NCI-H2107 (cell line): ENCODE data around the gene ADARB2.
"Not testable (repeated sequence)": the region's sequence is repeated elsewhere in the genome, so short reads cannot be mapped to it uniquely, and the experiment has no call there.

Experiments used
- DNase-seq: peaks from one replicate; lab custom pipeline; 2025; lab: John Stamatoyannopoulos, UW

ADARB2 gene

GRCh38 chr10:1169981-1170866 lies 567.1 kb downstream of the ADARB2 start:
- DNase-seq, result no peak

DNA sequence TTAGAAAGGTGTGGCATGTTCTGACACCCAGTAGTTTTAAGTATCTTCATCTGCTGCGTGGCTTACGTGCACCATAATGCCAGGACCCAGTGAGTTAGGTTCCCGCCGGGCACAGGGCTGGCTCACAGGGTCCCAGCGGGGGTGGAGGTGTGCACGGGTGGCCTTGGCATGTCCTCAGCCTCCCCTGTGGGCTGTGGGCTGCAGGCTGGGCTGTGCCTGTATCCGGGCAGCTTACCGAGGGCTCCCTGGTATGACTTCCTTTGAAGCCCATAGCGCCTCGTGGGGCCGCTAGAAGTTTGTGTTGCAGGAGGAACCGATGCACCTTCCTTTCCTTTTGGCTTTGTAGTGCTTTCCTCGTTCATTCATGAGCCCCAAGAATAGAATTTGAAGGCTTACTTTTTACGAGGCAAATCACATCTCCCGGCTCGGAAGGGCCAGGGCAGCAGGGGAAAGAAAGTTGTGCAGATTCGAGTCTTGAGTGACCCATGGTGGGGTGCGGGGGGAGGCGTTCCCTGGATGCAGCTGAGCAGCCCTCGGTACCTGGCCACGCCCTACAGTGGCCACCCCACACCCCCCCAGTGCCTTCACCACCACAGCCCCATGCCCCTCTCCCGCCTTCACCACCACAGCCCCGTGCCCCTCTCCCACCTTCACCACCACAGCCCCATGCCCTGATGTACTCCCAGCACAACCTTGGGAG lies 568.0 kb downstream of the ADARB2 start:
- no peak for DNase-seq

GRCh38 chr10:1168763-1169162 lies 568.6 kb downstream of the ADARB2 start:
- DNase-seq, result no peak

DNA sequence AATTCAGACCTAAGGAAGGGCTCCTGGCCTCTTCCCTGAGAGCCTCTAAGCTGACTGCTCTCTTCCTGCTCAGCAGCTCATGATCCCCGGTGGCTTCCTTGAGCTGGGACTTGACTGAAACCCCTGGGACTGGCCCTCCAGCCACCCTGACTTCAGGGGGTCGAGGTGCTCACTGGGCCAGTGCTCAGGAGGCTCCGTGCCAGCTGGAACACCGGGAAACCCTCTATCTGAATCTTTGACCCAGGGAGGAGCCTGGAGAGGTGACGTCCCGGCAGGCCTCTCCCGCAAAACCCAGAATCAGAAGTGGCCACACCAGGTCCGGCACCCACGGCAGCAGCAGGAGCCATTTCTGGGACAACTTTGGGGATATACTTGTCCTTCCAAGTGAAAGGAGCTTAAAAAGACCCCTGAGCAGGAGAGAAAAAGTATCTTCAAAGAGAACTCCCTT lies 570.5 kb downstream of the ADARB2 start:
- no peak for DNase-seq

DNA sequence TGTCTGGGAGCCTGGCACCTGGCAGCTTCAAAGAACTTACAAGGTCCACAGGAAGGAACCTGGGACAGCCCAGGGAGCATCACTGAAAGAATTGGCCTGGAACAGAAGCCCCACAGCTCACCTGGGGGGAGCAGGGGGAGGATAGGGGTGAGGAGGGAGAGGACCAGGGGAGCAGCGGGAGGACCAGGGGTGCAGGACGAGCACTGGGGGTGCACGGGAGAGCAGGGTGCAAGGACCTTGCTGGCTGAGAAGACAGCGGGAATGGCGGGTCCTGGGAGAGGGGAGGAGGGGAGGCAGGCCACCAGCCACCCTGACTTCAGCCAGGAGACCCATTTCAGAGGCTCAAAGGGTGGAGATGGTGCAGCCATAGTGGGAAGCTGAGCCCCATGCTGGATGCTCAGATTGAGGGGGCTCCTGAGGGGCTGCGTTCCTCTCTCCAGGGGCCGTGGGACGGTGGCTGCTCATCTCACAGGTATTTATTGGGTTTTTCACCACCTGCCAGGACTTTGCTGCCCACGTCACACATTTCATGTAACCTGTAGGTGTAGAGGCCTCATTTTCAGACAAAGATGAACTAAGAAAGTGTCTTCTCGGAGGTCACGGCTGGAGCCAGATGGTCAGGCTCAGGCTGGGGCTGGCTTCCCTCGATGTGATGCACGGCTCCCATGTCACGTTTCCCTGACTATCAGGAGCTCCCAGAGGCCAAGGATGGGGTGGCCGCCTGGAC lies 571.1 kb downstream of the ADARB2 start:
- no peak for DNase-seq

DNA sequence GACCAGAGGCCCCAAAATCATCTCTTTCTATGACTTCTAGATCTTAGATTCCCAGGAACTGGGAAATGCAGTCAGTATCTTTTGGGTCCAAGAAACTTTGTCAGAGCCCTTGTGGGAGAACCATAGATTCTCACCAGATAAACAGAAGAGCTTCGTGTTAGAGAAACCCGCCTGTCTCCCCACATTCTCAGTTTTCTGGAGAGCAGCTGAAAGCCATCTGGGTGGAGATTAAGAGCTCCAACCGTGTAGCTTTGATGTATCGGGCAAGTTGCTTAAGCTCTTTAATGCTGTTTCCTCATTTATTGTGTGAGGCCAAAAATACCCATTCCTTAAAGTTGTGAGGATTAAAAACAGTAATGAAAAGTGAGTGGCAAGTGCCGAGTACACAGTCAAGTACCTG lies 573.5 kb downstream of the ADARB2 start:
- DNase-seq, result no peak

DNA sequence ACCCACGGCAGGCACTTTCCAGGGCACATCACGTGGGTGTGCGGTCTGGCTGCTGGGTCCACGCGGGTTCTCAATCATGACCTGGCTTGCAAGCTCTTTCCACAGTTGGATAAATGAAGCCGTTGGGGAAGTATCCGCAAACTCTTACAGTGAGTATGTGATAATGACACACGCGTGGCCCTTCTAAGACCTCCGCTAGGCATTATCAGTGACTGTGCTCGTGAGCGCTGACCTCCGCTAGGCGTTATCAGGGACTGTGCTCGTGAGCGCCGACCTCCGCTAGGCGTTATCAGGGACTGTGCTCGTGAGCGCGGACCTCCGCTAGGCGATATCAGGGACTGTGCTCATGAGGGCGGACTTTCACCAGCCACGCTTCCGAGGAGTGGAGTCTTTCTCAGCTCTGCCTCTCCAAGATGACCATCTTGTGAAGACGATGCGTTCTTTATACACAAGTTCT lies 574.1 kb downstream of the ADARB2 start:
- no peak for DNase-seq

GRCh38 chr10:1162481-1163203 lies 574.7 kb downstream of the ADARB2 start:
- DNase-seq, result no peak

- not testable (repeated sequence) for DNase-seq
Measured at GRCh38 chr10:1161315-1161673, 576.0 kb downstream of the ADARB2 start.

- DNase-seq, result no peak
Measured at GRCh38 chr10:1160561-1161314, 576.6 kb downstream of the ADARB2 start.

DNA sequence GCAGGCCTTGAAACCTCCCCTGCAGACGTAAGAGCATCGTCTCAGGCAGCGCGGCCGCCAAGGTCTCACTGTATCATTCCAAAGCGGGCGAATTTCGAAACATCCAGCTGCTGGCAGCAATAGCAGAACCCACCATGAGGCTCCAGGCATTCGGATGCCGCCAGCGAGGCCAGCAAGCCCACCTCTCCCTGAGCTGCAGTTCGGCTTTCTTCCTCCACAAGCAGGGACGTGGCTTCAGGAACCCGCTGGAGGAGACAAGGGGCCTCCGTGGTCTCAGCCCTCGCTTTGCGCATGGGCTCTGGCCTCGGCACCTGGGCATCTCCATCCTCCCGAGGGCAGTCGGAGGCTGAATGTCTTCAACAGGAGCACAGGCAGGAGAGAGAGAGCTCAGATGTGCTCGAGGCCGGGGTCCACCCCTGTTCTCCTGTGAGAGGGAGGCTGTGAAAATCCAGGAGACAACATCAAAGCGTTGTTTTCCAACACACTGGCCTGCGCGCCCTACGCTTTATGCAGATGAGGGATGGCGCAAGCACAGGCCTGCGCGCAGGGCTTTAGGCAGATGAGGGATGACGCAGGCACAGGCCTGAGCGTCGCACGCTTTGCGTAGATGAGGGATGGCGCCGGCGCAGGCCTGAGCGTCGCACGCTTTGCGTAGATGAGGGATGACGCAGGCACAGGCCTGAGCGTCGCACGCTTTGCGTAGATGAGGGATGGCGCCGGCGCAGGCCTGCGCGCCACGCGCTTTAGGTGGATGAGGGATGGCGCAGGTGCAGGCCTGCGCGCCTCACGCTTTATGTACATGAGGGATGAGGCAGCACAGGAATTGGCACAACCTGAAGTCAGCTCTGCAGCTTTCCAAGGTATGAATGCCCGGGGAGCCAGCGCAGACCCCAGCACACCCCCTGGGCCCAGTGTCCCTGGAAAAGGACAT lies 577.9 kb downstream of the ADARB2 start:
- no peak for DNase-seq

GRCh38 chr10:1158536-1158935 lies 578.8 kb downstream of the ADARB2 start:
- not testable (repeated sequence) for DNase-seq

- DNase-seq, result no peak
Measured at GRCh38 chr10:1158066-1158465, 579.3 kb downstream of the ADARB2 start.

DNA sequence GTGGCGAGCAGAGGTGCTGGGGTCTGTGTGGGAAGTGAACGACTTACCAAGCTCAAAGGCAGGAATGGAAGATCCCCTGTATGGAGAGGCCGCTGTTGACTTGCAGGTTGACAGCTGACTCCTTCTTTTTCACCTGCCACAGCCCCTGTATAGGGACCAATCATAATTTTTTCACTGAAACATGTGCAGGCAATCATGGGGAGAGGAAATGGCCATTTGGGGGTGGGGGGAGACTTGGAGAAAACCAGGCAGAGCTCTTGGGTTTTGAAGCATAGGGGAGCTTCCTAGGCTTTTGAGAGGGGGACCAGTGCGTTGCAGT lies 579.8 kb downstream of the ADARB2 start:
- DNase-seq, result no peak

- no peak for DNase-seq
Measured at GRCh38 chr10:1156921-1157614, 580.3 kb downstream of the ADARB2 start.

DNA sequence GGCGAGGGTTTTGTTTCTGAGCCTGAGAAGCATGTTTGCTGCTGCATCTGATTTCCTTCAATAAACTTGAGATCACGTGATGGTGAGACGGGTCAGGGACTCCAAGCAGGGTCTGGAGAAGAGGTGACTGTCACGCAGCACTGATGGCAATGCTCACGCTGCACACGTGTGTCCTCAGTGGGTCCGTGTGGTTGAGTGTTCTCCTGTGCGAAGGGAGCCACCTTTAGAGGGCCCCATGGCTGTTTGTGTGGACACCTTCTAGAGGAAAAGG lies 580.8 kb downstream of the ADARB2 start:
- DNase-seq, result no peak

- DNase-seq, result no peak
Measured at GRCh38 chr10:1155791-1156615, 581.3 kb downstream of the ADARB2 start.

- no peak for DNase-seq
Measured at GRCh38 chr10:1154531-1155295, 582.6 kb downstream of the ADARB2 start.
